SK-MEL-5 (cell line): Measurements from ENCODE around the gene EFHD1. TPM values are rescaled to one million over a fixed set of nuclear protein-coding genes. Genes with fewer than 3 reads are reported as not detected.
A peak's percentile ranks its signal among the peaks of the same experiment; 100 is the strongest.
"Not testable (repeated sequence)": the region's sequence is repeated elsewhere in the genome, so short reads cannot be mapped to it uniquely, and the experiment has no call there.

Experiments
- DNase-seq: peaks from one replicate; pipeline ENCODE4 v3.0.0-alpha.2; 2016; ENCODE audit warnings: low read depth, low spot score
- in situ Hi-C: cut with HindIII; loops from 2 replicates; pipeline ENCODE4 v1.10.0; 2016; ENCODE audit warnings: low sequenced_read_pairs, high pct_unique_total_duplicates, low pct_unique_long_range_greater_than_20kb
- small RNA-seq, 2 experiments: library from RNA; depleted of rRNA; stranded (forward); fragments of <200 nt; gene quantifications; one replicate each; pipeline ENCODE3, GENCODE V24; 2014
- total RNA-seq: library from RNA; depleted of rRNA; stranded (reverse); fragments of >200 nt; shearing (Covaris generic); gene quantifications from 2 replicates; pipeline ENCODE4 v1.2.3, GENCODE V29; 2014; rRNA removed

Gene EFHD1
- total RNA-seq, 1 experiment from 2014 or later: 0.71 TPM

- peak; percentile 67 for DNase-seq
- in situ Hi-C loops: no loop called here
Observed at GRCh38 chr2:232707076-232707475, 73.7 kb downstream of the EFHD1 start.

- in situ Hi-C loops: no loop called here
- DNase-seq: no peak
Observed at GRCh38 chr2:232713505-232713904, 80.1 kb downstream of the EFHD1 start.

GRCh38 chr2:232714969-232715368 lies 81.6 kb downstream of the EFHD1 start:
- no peak for DNase-seq
- in situ Hi-C loops: no loop called here

- in situ Hi-C loops, DNase-seq: not testable (repeated sequence)
Observed at GRCh38 chr2:232720056-232720455, 86.7 kb downstream of the EFHD1 start.

GRCh38 chr2:232721261-232721660 lies 87.9 kb downstream of the EFHD1 start:
- no peak for DNase-seq
- in situ Hi-C loops: no loop called here

- in situ Hi-C loops: no loop called here
Observed at GRCh38 chr2:232721882-232722281, 88.5 kb downstream of the EFHD1 start.

GRCh38 chr2:232723027-232723426 lies 89.6 kb downstream of the EFHD1 start:
- in situ Hi-C loops: no loop called here
- no peak for DNase-seq

More at GRCh38 chr2:232721882-232722281, 88.5 kb downstream of the EFHD1 start:
- DNase-seq: no peak

GRCh38 chr2:232728785-232729184 lies 95.4 kb downstream of the EFHD1 start:
- no peak for DNase-seq
- in situ Hi-C loops: no loop called here

GRCh38 chr2:232731470-232731869 lies 98.1 kb downstream of the EFHD1 start:
- no peak for DNase-seq
- in situ Hi-C loops: no loop called here

Small RNAs within 50 kb of the gene (small RNA-seq; reads per million reads assigned to genes)
- gene RN7SL359P: 0.04 to 6.2 reads per million in 2 experiments

Other genes starting within 250 kb of the EFHD1 start
- gene ALPG, start 226.8 kb upstream of the EFHD1 start, total RNA-seq: not detected in 2 replicates
- not detected in 2 replicates for gene ALPI, start 177.5 kb upstream of the EFHD1 start, total RNA-seq
- gene ECEL1, start 145.8 kb upstream of the EFHD1 start, total RNA-seq: 0.05 TPM in 1 of 2 replicates, not detected in the other
- gene PRSS56, start 113.2 kb upstream of the EFHD1 start, total RNA-seq: not detected in 2 replicates
- 0.13 TPM in 1 of 2 replicates, not detected in the other for gene CHRND, start 107.4 kb upstream of the EFHD1 start, total RNA-seq
- not detected in 2 replicates for gene CHRNG, start 93.9 kb upstream of the EFHD1 start, total RNA-seq
- gene TIGD1, start 83.0 kb upstream of the EFHD1 start, total RNA-seq: 4.1 and 4.7 TPM in 2 replicates
- gene EIF4E2, start 82.9 kb upstream of the EFHD1 start, total RNA-seq: 52.7 and 71.2 TPM in 2 replicates
- gene GIGYF2, start 63.7 kb downstream of the EFHD1 start, total RNA-seq: 49.8 and 62.7 TPM in 2 replicates
- gene KCNJ13, start 143.0 kb downstream of the EFHD1 start, total RNA-seq: 2.2 and 2.3 TPM in 2 replicates
- 0.55 and 1.1 TPM in 2 replicates for gene SNORC, start 236.7 kb downstream of the EFHD1 start, total RNA-seq